A549 (cell line): Measurements from ENCODE around the gene SEC22C.

ENCODE experiments used
- TF ChIP-seq, protein P1 (sequence below): fragments of >200 bp; sonication (Bioruptor Twin); formaldehyde crosslinking; IDR thresholded peaks from 3 replicates; pipeline ENCODE4 v1.5.1; 2016
- TF ChIP-seq, protein P2 (sequence below): fragments of 450-650 bp; IDR thresholded peaks from 2 replicates; pipeline ENCODE4 v1.6.1; 2014; ENCODE audit warnings: antibody characterized with exemption
- TF ChIP-seq, protein P3 (sequence below): IDR thresholded peaks from 2 replicates; pipeline ENCODE4 v1.6.1; 2012

DNA sequence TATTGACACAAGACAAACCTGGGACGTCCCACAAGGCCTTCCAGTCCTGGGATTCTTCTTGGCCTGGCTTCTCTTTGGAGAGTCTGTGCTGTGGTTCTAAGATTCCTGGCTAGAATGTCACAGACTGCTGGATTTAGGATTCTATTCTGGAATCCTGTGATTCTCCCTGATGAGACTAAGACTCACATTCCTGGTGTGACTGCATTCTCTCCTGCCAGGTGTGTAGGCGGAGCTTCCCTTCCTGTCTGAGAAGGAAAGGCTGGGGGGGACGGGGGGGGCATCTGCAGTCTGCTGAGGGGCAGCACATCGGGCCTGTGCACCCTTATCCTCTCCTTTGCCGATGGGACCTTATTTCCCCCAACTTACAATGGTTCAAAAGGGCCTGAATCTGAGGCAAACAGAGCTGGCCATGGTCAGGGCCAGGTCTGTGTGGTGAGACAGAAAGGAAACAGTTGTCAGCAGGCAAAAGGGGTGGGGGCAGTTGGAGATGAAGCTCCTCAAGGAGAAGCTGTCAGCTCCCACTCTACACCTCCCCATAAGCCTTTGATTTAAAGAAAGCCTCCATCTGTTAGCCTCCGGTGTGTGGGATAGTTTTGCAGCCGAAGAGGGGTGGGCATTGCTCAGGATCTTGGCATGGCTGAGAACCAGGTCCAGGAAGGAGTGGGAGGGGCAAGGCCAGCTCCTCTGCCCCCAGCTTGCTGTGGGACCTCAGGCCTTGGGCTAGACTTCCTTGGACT lies 48.4 kb downstream of the SEC22C start:
- TF ChIP-seq, protein P1, sequence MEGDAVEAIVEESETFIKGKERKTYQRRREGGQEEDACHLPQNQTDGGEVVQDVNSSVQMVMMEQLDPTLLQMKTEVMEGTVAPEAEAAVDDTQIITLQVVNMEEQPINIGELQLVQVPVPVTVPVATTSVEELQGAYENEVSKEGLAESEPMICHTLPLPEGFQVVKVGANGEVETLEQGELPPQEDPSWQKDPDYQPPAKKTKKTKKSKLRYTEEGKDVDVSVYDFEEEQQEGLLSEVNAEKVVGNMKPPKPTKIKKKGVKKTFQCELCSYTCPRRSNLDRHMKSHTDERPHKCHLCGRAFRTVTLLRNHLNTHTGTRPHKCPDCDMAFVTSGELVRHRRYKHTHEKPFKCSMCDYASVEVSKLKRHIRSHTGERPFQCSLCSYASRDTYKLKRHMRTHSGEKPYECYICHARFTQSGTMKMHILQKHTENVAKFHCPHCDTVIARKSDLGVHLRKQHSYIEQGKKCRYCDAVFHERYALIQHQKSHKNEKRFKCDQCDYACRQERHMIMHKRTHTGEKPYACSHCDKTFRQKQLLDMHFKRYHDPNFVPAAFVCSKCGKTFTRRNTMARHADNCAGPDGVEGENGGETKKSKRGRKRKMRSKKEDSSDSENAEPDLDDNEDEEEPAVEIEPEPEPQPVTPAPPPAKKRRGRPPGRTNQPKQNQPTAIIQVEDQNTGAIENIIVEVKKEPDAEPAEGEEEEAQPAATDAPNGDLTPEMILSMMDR = no peak
- TF ChIP-seq, protein P2, sequence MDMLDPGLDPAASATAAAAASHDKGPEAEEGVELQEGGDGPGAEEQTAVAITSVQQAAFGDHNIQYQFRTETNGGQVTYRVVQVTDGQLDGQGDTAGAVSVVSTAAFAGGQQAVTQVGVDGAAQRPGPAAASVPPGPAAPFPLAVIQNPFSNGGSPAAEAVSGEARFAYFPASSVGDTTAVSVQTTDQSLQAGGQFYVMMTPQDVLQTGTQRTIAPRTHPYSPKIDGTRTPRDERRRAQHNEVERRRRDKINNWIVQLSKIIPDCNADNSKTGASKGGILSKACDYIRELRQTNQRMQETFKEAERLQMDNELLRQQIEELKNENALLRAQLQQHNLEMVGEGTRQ = no peak
- TF ChIP-seq, protein P3, sequence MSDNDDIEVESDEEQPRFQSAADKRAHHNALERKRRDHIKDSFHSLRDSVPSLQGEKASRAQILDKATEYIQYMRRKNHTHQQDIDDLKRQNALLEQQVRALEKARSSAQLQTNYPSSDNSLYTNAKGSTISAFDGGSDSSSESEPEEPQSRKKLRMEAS = no peak
